K562 (cell line): ENCODE measurements around the gene ACBD5. TPM values are rescaled to one million over a fixed set of nuclear protein-coding genes. Genes with fewer than 3 reads are reported as not detected.

Experiments
- ATAC-seq: fragments of 200-7000 bp; cut with Tn5 transposase; 3 replicates; pipeline ENCODE4 v1.9.1; 2020; ENCODE audit warnings: moderate library complexity
- BruUV-seq: library from RNA; stranded (reverse); fragments of 400-500 nt; replicated peaks from 2 replicates; lab custom pipeline; 2021; lab: Mats Ljungman, UMichigan
- CTCF ChIA-PET: fragments of 300-600 bp; formaldehyde crosslinking; extraction: SDS; loops from one replicate; lab custom pipeline; 2021; ENCODE audit warnings: low intra/inter-chr PET ratio; lab: Yijun Ruan, JAX
- POLR2A ChIA-PET: fragments of 300-600, 350-650 bp; sonication (Branson Sonifier 250); formaldehyde crosslinking; extraction: SDS; loops from one replicate; lab custom pipeline; 2021; ENCODE audit warnings: antibody characterized with exemption, inconsistent platforms; lab: Yijun Ruan, JAX
- DNase-seq, 4 experiments: peaks; one replicate each; pipeline versions ENCODE4 v3.0.0 to v3.0.0-alpha.2; 2011 to 2018; ENCODE audit warnings: low spot score in 3 of 4, mixed read lengths in 3 of 4; ENCODE audit errors: extremely low read depth in 1 of 4
- FAIRE-seq: peaks from 2 replicates; lab custom pipeline; 2011; peaks lifted over from hg19 to GRCh38; lab: Jason Lieb, UNC
- H2AFZ ChIP-seq: 2 replicates; pipeline ENCODE4 v1.6.0; 2011; ENCODE audit warnings: low read depth, low read length, control low read depth, inconsistent platforms
- H3K27ac ChIP-seq: fragments of 200-600 bp; 3 replicates; pipeline ENCODE4 v1.8.0; 2011; ENCODE audit warnings: low read depth, mild to moderate bottlenecking, control low read depth, inconsistent platforms, low read length, moderate library complexity, mixed read lengths; ENCODE audit errors: extremely low read depth
- H3K27me3 ChIP-seq, 2 experiments: fragments of 300-600 bp in 1 of 2; 2 replicates in 1 of 2; 3 replicates in 1 of 2; pipeline versions ENCODE4 v1.6.0 to v1.8.0; 2011; ENCODE audit warnings: inconsistent platforms in 2 of 2, low read length in 2 of 2, mild to moderate bottlenecking in 1 of 2, mixed read lengths in 1 of 2, moderate library complexity in 1 of 2; ENCODE audit not compliant: control insufficient read depth in 2 of 2, insufficient read depth in 2 of 2
- H3K36me3 ChIP-seq: fragments of 300-600 bp; 3 replicates; pipeline ENCODE4 v1.8.0; 2011; ENCODE audit warnings: mild to moderate bottlenecking, low read length, inconsistent platforms; ENCODE audit not compliant: control insufficient read depth, insufficient read depth
- H3K4me1 ChIP-seq, 2 experiments: fragments of 200-600 bp in 1 of 2; replicated peaks in 1 of 2; 2 replicates in 1 of 2; 3 replicates in 1 of 2; pipeline versions ENCODE4 v1.5.1 to v1.8.0; 2011; ENCODE audit warnings: inconsistent platforms in 2 of 2, low read length in 2 of 2, mild to moderate bottlenecking in 1 of 2, mixed read lengths in 1 of 2, moderate library complexity in 1 of 2; ENCODE audit not compliant: control insufficient read depth in 2 of 2, insufficient read depth in 2 of 2
- H3K4me2 ChIP-seq: 2 replicates; pipeline ENCODE4 v1.6.1; 2011; ENCODE audit warnings: low read length, control low read depth, inconsistent platforms, mixed read lengths; ENCODE audit not compliant: insufficient read depth
- H3K4me3 ChIP-seq: fragments of 200-600 bp; sonication (generic), shearing (Covaris generic); 2 replicates; pipeline ENCODE4 v1.5.1; 2016; ENCODE audit warnings: control low read depth, inconsistent platforms
- H3K79me2 ChIP-seq: fragments of 200-600 bp; 3 replicates; pipeline ENCODE4 v1.8.0; 2011; ENCODE audit warnings: low read length, inconsistent platforms; ENCODE audit not compliant: control insufficient read depth, insufficient read depth
- H3K9ac ChIP-seq, 2 experiments: 2 replicates each; pipeline versions ENCODE4 v1.6.0 to v1.6.1; 2011; ENCODE audit warnings: low read depth in 2 of 2, low read length in 2 of 2, control low read depth in 1 of 2, inconsistent platforms in 1 of 2, mild to moderate bottlenecking in 1 of 2, mixed read lengths in 1 of 2; ENCODE audit not compliant: insufficient read depth in 1 of 2
- H3K9me1 ChIP-seq: one replicate; pipeline ENCODE4 v1.6.0; 2011; ENCODE audit warnings: inconsistent platforms, mild to moderate bottlenecking, low read length, moderate library complexity; ENCODE audit not compliant: control insufficient read depth, insufficient read depth
- H3K9me3 ChIP-seq: replicated peaks from 2 replicates; pipeline ENCODE4 v1.5.1; 2011; ENCODE audit warnings: low read depth, low read length, inconsistent platforms; ENCODE audit not compliant: control insufficient read depth, insufficient read depth
- H4K20me1 ChIP-seq: replicated peaks from 2 replicates; pipeline ENCODE4 v1.6.1; 2011; ENCODE audit warnings: low read length, inconsistent platforms, mixed read lengths; ENCODE audit not compliant: control insufficient read depth, insufficient read depth
- MIER1 ChIP-seq: fragments of 450-650 bp; IDR thresholded peaks from 2 replicates; pipeline ENCODE4 v1.6.1; 2016; ENCODE audit warnings: antibody characterized with exemption, mild to moderate bottlenecking, low read depth
- ZBTB9 ChIP-seq: fragments of 450-650 bp; formaldehyde crosslinking; IDR thresholded peaks from 2 replicates; pipeline ENCODE4 v1.4.0; 2020; ENCODE audit warnings: mild to moderate bottlenecking, moderate library complexity
- ZNF707 ChIP-seq: fragments of 250-450 bp; sonication (Bioruptor Pico); conservative IDR thresholded peaks from 2 replicates; pipeline ENCODE4 v1.8.0; 2022; ENCODE audit warnings: inconsistent platforms, mild to moderate bottlenecking, moderate library complexity
- WGBS: fragments of 100-300 bp; shearing (Covaris generic); methylation state at CpG from one replicate; pipeline ENCODE4 v1.1.6; 2016; ENCODE audit warnings: low coverage, mixed read lengths; ENCODE audit not compliant: insufficient coverage; ENCODE audit errors: missing lambda C conversion rate; 5-methylcytosine and 5-hydroxymethylcytosine counted together
- in situ Hi-C: fragments of 300-500 bp; cut with MboI; formaldehyde crosslinking; loops from 4 replicates; pipeline ENCODE4 v1.15.0; 2018; ENCODE audit warnings: inconsistent platforms, mixed read lengths
- intact Hi-C: fragments of 100-400 bp; cut with micrococcal nuclease; formaldehyde crosslinking; loops from 2 replicates; pipeline ENCODE4 v1.14.2; 2022
- polyA plus RNA-seq, 8 experiments: library from polyadenylated mRNA; depleted of rRNA in 4 of 8; stranded (reverse) in 5 of 8; unstranded in 3 of 8; fragments of >200 nt; fragmentation: Nextera tagmentation in 2 of 8; fragmentation: Illumina TruSeq in 1 of 8; extraction: Ambion mirVana in 2 of 8; extraction: Trizol in 1 of 8; gene quantifications; 2 replicates each; pipeline versions ENCODE4 v1.2.1 to v1.2.3, GENCODE V29; 2011 to 2014; ENCODE audit warnings: inconsistent platforms in 1 of 8, missing spikeins in 1 of 8
- total RNA-seq, 7 experiments: library from RNA; depleted of rRNA in 6 of 7; stranded (reverse); fragments of >200 nt in 6 of 7; fragmentation: Illumina TruSeq in 2 of 7; extraction: Trizol in 2 of 7; gene quantifications; 2 replicates each; pipeline versions ENCODE4 v1.2.1 to v1.2.3, GENCODE V29; 2011 to 2021; ENCODE audit warnings: low replicate concordance in 1 of 7
- TF ChIP-seq, protein P1 (sequence below): fragments of 450-650 bp; formaldehyde crosslinking; IDR thresholded peaks from 2 replicates; pipeline ENCODE4 v1.4.0; 2022; ENCODE audit warnings: mild to moderate bottlenecking, moderate library complexity

The ACBD5 gene
- total and polyA plus RNA-seq, 9 of the 15 experiments (the other 6 are each of a cell fraction or from before 2014, with no cell fraction given), result 1.5 to 10.3 (median 7.8) TPM

GRCh38 chr10:27245836-27246235, 5.2 kb upstream of the ACBD5 start:
- H3K4me3 ChIP-seq, result no peak overlapping the region
- H3K27me3 ChIP-seq, result no peaks in the 10 kb centered on the region
- no peak for FAIRE-seq
- H3K79me2 ChIP-seq, result no peaks in the 10 kb centered on the region; the same call in 2 of the 3 replicates
- DNase-seq, result no peak
- no peaks in the 10 kb centered on the region for H3K9me1 ChIP-seq
- BruUV-seq, result no TSS peak
- no peak overlapping the region for H3K9ac ChIP-seq
- 69% methylated on average over 10 of the region's 11 CpGs for WGBS
- intact Hi-C loops, result loop anchor here (10.0 kb wide), 1 partner anchor 279 kb away; no protein-coding TSS in a partner anchor
- H4K20me1 ChIP-seq, result no peaks in the 10 kb centered on the region
- no peak for TF ChIP-seq ZNF707
- TF ChIP-seq ZBTB9 (CRISPR knock-in tag), result no peak
- TF ChIP-seq, protein P1, sequence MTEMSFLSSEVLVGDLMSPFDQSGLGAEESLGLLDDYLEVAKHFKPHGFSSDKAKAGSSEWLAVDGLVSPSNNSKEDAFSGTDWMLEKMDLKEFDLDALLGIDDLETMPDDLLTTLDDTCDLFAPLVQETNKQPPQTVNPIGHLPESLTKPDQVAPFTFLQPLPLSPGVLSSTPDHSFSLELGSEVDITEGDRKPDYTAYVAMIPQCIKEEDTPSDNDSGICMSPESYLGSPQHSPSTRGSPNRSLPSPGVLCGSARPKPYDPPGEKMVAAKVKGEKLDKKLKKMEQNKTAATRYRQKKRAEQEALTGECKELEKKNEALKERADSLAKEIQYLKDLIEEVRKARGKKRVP (CRISPR knock-in tag), result no peak
- TF ChIP-seq MIER1, result no peak
- TF ChIP-seq, all 486 proteins: peak for 0
- no peak for ATAC-seq
- H3K9me3 ChIP-seq, result no peaks in the 10 kb centered on the region
- H3K36me3 ChIP-seq, result no peaks in the 10 kb centered on the region
- 0 out of 2 replicates have a peak overlapping the region, but pooled peaks have one; percentile 8 for H2AFZ ChIP-seq
- in situ Hi-C loops, result no loop called here
- H3K27ac ChIP-seq, result no peak overlapping the region
- ChIA-PET CTCF (interaction anchor here (0.6 kb wide), 1 partner anchor 1167 kb away, joined by 6 read pairs; no protein-coding TSS in a partner anchor), POLR2A (no interaction called here)
- H3K4me1 ChIP-seq, result peaks cover 11 to 12% of the 10 kb centered on the region in 2 experiments; a peak in 4 of 5 replicates
- no peak overlapping the region for H3K4me2 ChIP-seq
